Hematopoietic multipotent progenitor cell treated with erythropoietin and hydrocortisone succinate and interleukin-3 and kit ligand, for 17 days (in vitro differentiated cells): Measurements from ENCODE around the gene C6orf15.

Source experiments
- DNase-seq: peaks from one replicate; pipeline ENCODE4 v3.0.0-alpha.2; 2015; ENCODE audit warnings: low spot score

C6orf15 gene

GRCh38 chr6:31112478-31112877, at the start of gene C6orf15:
C6orf15 (minus strand) TSS chr6:31112575; CDS start chr6:31112555, 20 bp downstream.
- no peak for DNase-seq

- DNase-seq = no peak
Measured at GRCh38 chr6:31161216-31162126, 49.1 kb upstream of the C6orf15 start.

- DNase-seq = peak; percentile 11
Measured at GRCh38 chr6:31158863-31159855, 46.8 kb upstream of the C6orf15 start.

DNA sequence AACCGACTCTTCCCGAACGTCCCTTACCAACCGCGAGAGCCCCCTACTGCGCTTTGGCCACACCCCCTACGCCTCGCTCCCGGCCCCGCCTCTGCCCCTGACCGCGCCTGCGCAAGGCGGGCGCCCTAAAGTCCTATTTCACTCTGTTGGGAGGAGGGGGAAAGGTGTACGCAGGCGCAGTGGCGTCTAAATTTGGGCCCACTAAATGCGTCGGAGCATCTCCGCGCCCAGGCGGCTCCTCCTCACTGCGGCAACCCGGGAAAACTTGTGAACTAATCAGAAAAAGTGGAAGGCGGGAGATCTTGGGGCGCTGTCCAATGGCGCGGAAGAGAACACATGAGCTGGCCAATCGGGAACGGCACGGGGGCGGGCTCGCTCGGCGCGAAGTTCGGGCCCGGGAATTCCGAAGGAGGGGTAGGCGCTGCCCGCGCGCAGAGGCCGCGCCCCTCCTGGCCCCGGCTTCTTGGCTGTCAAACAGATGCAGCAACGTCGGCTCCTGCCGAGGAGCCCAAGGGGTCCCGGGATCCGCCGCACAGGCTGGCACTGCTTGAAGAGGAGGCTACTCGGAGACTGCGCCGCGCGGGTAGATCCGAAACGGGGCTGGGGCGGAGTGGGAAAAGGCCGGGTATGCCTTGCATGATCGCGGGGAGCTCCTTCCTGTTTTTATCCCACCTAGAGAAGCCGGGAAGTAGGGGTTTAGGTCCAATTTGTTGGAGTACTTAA, 45.9 kb upstream of the C6orf15 start, which contains the start of gene TCF19:
Gene TCF19 (plus strand): TSS at position 450 of the 723 bp plus-strand sequence. CDS start 881 bp downstream, outside the sequence.
- peak; percentile 96 for DNase-seq

GRCh38 chr6:31157513-31158139, 45.3 kb upstream of the C6orf15 start, which contains the start of gene CCHCR1:
CCHCR1 (minus strand) TSS chr6:31157802; CDS start chr6:31157600, 202 bp downstream.
- no peak for DNase-seq

DNA sequence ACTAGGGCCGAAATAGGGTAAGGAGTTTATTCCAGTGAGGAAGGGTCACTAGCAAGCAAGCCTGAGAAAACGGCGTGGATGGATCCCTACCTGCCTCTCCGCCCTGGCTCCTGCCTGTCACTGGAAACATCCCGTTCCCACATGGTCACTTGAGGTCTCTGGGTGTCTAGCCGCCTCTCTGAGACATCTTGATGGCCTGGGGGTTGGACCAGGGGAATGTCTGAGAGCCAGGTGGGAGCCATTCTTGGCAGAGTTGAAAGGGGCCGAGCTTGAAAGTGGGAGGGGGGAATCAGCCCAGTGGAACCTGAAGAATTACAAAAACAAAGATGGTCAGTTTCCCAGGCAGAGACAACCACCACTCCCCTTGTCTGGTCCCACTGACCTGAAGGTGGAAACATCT, 44.3 kb upstream of the C6orf15 start:
- DNase-seq = no peak

GRCh38 chr6:31154436-31154835, 42.1 kb upstream of the C6orf15 start:
- no peak for DNase-seq

GRCh38 chr6:31152781-31153180, 40.4 kb upstream of the C6orf15 start:
- DNase-seq = no peak

- no peak for DNase-seq
Measured at GRCh38 chr6:31149827-31150447, 37.6 kb upstream of the C6orf15 start.

DNA sequence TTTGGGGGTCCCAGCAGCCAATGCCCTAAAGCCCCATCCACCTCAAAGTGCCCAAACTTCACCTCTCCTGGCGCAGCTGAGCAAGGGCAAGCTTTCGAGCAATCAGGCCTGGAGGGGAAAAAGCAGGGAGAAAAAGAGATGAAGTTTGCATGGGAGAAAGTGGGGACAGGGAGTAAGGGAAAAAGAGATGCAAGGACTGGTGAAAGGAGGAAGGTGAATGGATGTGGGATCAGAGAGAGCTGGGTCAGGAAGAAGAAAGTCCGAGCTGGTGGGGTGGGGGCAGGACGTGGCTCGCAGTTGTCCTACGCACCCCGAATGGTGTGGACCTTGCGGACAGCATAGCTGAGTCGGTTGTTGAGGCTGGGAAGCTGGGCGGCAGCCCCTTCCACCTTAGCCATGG, 33.0 kb upstream of the C6orf15 start:
- DNase-seq = no peak

DNA sequence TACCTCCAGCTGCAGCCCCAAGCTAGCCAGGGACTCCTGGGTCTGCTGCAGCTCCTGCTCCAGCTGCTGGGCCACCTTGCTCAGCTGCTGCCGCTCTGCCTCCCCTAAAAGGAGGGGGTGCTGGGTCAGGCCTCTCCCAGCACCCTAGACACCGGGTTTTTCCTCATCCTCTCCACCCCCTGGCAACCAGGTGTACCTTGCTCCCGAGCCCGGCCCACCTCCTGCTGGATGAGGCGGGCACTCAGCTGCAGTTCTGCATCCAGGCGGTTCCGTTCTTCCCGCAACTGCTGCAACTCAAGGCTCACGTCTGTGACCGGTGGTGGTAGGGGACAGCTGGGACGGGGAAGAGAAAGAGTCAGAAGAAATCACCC, 32.6 kb upstream of the C6orf15 start:
- no peak for DNase-seq

GRCh38 chr6:31144296-31144969, 32.1 kb upstream of the C6orf15 start:
- no peak for DNase-seq

GRCh38 chr6:31143148-31143547, 30.8 kb upstream of the C6orf15 start:
- no peak for DNase-seq

DNA sequence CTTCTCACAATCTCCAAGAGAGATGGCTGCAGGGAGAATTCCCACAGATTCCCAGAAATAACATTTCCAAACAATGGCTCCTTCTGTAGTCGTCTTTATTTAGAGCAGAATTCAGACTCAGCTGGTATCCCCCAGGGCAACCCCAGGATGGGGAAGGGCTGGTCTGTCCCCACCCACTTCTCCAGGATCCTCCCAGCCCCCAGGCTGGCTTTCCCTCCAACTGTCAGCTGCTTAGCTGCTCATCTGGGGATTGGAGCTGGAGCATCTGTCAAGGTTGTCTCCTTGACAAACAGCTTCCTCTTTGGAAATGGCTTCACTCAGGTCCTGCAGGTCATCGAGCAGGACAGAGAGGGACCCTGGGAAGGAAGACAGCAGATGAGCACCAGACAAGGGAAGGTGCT, 30.0 kb upstream of the C6orf15 start:
- no peak for DNase-seq

DNA sequence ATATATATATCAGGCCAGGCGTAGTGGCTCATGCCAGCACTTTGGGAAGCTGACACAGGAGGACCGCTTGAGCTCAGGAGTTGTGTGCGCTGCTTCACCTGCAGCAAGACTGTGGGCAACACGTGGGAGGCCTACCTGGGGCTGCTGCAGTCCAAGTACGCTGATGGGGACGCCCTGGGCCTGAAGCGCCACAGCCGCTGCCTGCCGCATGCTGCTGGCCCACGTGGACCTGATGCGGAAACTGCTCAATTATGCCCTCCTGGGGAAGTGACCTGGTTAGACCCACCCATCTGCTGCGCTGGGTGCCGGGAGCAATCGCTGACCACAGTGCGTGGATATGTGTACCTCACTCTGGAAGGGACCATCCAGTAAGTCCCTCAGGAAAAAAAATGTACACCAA, 28.3 kb upstream of the C6orf15 start:
- DNase-seq = no peak

- no peak for DNase-seq
Measured at GRCh38 chr6:31139599-31139998, 27.2 kb upstream of the C6orf15 start.

DNA sequence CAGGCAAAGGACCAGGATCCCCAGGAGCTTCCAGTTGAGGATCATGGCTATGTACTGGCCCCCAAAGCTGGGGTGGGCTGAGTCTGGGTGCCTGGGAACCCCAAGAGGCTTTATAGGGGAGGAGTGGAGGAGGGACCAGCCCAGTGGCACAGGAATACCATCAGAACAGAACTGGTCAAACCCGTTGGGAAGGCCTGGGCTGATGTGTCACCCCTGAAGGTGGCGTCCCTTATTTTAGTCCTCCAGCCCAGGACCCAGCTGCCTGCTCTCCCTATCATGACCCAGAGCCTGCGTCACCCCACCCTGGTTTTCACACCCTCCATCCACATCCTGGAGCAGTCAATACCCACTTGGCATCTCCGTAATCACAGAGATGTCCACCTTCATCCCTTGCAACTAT, 26.6 kb upstream of the C6orf15 start, which contains the start of gene PSORS1C2:
Gene PSORS1C2 (minus strand): TSS at position 85 of the 400 bp plus-strand sequence. CDS start 40 bp downstream, at position 45.
- no peak for DNase-seq

GRCh38 chr6:31135710-31136109, 23.3 kb upstream of the C6orf15 start:
- DNase-seq = no peak

DNA sequence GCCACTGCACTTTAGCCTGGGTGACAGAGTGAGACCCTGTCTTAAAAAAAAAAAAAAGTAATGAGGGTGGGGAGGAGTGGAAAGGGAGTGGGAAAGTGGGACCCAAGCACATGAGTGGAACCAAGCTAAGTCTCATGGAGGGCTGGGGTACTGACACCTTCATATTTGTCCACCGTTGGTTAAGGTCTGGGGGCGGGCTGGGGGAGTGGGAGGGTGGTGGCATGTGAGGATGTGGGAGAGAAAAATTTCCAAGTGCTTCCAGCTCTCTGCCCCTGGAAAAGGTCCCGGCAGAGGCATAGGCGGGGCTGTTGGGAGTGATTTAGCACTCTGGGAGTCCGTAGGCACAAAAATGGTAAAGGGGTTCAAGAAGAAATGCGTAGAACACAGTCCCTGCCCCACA, 20.4 kb upstream of the C6orf15 start:
- no peak for DNase-seq

- DNase-seq = no peak
Measured at GRCh38 chr6:31131595-31131994, 19.2 kb upstream of the C6orf15 start.
